Ectodermal cell (in vitro differentiated cells): ENCODE results near the gene HBG2.
"Not testable (repeated sequence)": the region's sequence is repeated elsewhere in the genome, so short reads cannot be mapped to it uniquely, and the experiment has no call there.

Experiments
- H3K27ac ChIP-seq: 2 replicates; pipeline ENCODE4 v1.7.0; 2013; ENCODE audit warnings: mild to moderate bottlenecking, low read depth, low read length; ENCODE audit not compliant: insufficient read depth, poor library complexity, severe bottlenecking
- H3K27me3 ChIP-seq: 2 replicates; pipeline ENCODE4 v1.7.0; 2013; ENCODE audit warnings: mild to moderate bottlenecking, low read length; ENCODE audit not compliant: insufficient read depth, control insufficient read depth, poor library complexity, severe bottlenecking
- H3K36me3 ChIP-seq: one replicate; pipeline ENCODE4 v1.7.0; 2013; ENCODE audit warnings: low read length; ENCODE audit not compliant: control insufficient read depth, insufficient read depth
- H3K4me1 ChIP-seq: one replicate; pipeline ENCODE4 v1.7.0; 2013; ENCODE audit warnings: low read length; ENCODE audit not compliant: control insufficient read depth, insufficient read depth
- H3K4me3 ChIP-seq: 2 replicates; pipeline ENCODE4 v1.7.0; 2013; ENCODE audit warnings: low read depth, low read length, control low read depth; ENCODE audit not compliant: insufficient read depth
- H3K9me3 ChIP-seq: 2 replicates; pipeline ENCODE4 v1.7.0; 2013; ENCODE audit warnings: mild to moderate bottlenecking, low read length, moderate library complexity; ENCODE audit not compliant: control insufficient read depth
- WGBS, 2 experiments: methylation state at CpG; one replicate each; pipeline ENCODE4 v1.1.7; 2013; ENCODE audit warnings: missing lambda C conversion rate in 2 of 2; 5-methylcytosine and 5-hydroxymethylcytosine counted together

The HBG2 gene

GRCh38 chr11:5267033-5267563, 12.5 kb upstream of the HBG2 start:
- H3K36me3 ChIP-seq = no peaks in the 10 kb centered on the region
- no peak overlapping the region for H3K27ac ChIP-seq
- no peaks in the 10 kb centered on the region for H3K4me1 ChIP-seq
- no peaks in the 10 kb centered on the region for H3K9me3 ChIP-seq
- no peak overlapping the region for H3K4me3 ChIP-seq
- no peaks in the 10 kb centered on the region for H3K27me3 ChIP-seq
- 94 to 98% methylated on average over 2 of the region's 2 CpGs for WGBS, 2 experiments

GRCh38 chr11:5266609-5267008, 12.0 kb upstream of the HBG2 start:
- Histone ChIP-seq H3K9me3 (no peaks in the 10 kb centered on the region), H3K4me3 (no peak overlapping the region), H3K27me3 (no peaks in the 10 kb centered on the region)

GRCh38 chr11:5265832-5266231, 11.3 kb upstream of the HBG2 start:
- Histone ChIP-seq H3K4me1 (no peaks in the 10 kb centered on the region), H3K27ac (no peak overlapping the region), H3K9me3 (no peaks in the 10 kb centered on the region), H3K36me3 (no peaks in the 10 kb centered on the region), H3K27me3 (no peaks in the 10 kb centered on the region), H3K4me3 (no peak overlapping the region)
- 91 to 100% methylated on average over 1 of the region's 2 CpGs for WGBS, 2 experiments

More at GRCh38 chr11:5266609-5267008, 12.0 kb upstream of the HBG2 start:
- no peak overlapping the region for H3K27ac ChIP-seq
- H3K4me1 ChIP-seq = no peaks in the 10 kb centered on the region
- no peaks in the 10 kb centered on the region for H3K36me3 ChIP-seq

GRCh38 chr11:5258543-5259262, 4.1 kb upstream of the HBG2 start:
- Histone ChIP-seq H3K9me3 (no peaks in the 10 kb centered on the region), H3K4me1 (no peaks in the 10 kb centered on the region), H3K27me3 (no peaks in the 10 kb centered on the region), H3K36me3 (no peaks in the 10 kb centered on the region), H3K27ac (no peak overlapping the region), H3K4me3 (no peak overlapping the region)
- WGBS, 2 experiments = 76 to 78% methylated on average over 7 of the region's 7 CpGs

GRCh38 chr11:5257296-5257695, 2.7 kb upstream of the HBG2 start:
- WGBS, 2 experiments = 11 to 14% methylated on average over 2 of the region's 2 CpGs
- H3K27me3 ChIP-seq = no peaks in the 10 kb centered on the region
- H3K9me3 ChIP-seq = no peaks in the 10 kb centered on the region
- no peak overlapping the region for H3K27ac ChIP-seq
- H3K4me3 ChIP-seq = no peak overlapping the region
- no peaks in the 10 kb centered on the region for H3K4me1 ChIP-seq
- H3K36me3 ChIP-seq = no peaks in the 10 kb centered on the region

GRCh38 chr11:5254023-5254422, 558 bp downstream of the HBG2 start:
- 92% methylated on average over 2 of the region's 2 CpGs for WGBS, 2 experiments
- H3K4me1 ChIP-seq, H3K4me3 ChIP-seq, H3K27me3 ChIP-seq, H3K36me3 ChIP-seq, H3K9me3 ChIP-seq, H3K27ac ChIP-seq: not testable (repeated sequence)

GRCh38 chr11:5253440-5253839, 1.1 kb downstream of the HBG2 start:
- whole genome bisulfite sequencing, 2 experiments = 81% methylated on average over 5 of the region's 5 CpGs
- H3K4me1 ChIP-seq, H3K27ac ChIP-seq, H3K27me3 ChIP-seq, H3K4me3 ChIP-seq, H3K36me3 ChIP-seq, H3K9me3 ChIP-seq: not testable (repeated sequence)

- H3K27me3 ChIP-seq = no peaks in the 10 kb centered on the region
- no peaks in the 10 kb centered on the region for H3K4me1 ChIP-seq
- 95 to 97% methylated on average over 1 of the region's 1 CpG for WGBS, 2 experiments
- H3K9me3 ChIP-seq = no peaks in the 10 kb centered on the region
- no peak overlapping the region for H3K27ac ChIP-seq
- no peak overlapping the region for H3K4me3 ChIP-seq
- H3K36me3 ChIP-seq = no peaks in the 10 kb centered on the region
Measured at GRCh38 chr11:5252919-5253265, 1.7 kb downstream of the HBG2 start.

- no peaks in the 10 kb centered on the region for H3K36me3 ChIP-seq
- no peaks in the 10 kb centered on the region for H3K9me3 ChIP-seq
- H3K27ac ChIP-seq = no peak overlapping the region
- no peak overlapping the region for H3K4me3 ChIP-seq
- 91 to 94% methylated on average over 9 of the region's 9 CpGs for WGBS, 2 experiments
- H3K27me3 ChIP-seq = no peaks in the 10 kb centered on the region
- H3K4me1 ChIP-seq = no peaks in the 10 kb centered on the region
Measured at GRCh38 chr11:5252192-5252918, 2.2 kb downstream of the HBG2 start.

GRCh38 chr11:5251746-5252145, 2.8 kb downstream of the HBG2 start:
- Histone ChIP-seq H3K4me3 (no peak overlapping the region), H3K36me3 (no peaks in the 10 kb centered on the region), H3K27me3 (no peaks in the 10 kb centered on the region), H3K9me3 (no peaks in the 10 kb centered on the region), H3K27ac (no peak overlapping the region), H3K4me1 (no peaks in the 10 kb centered on the region)
- 92% methylated on average over 1 to 2 of the region's 2 CpGs for WGBS, 2 experiments
